ENCODE results near the gene SHOC2. TPM values are rescaled to one million over a fixed set of nuclear protein-coding genes. Genes with fewer than 3 reads are reported as not detected.
A peak's percentile ranks its signal among the peaks of the same experiment; 100 is the strongest.

Gene SHOC2
- total and polyA plus RNA-seq, 2 of the 13 experiments (the other 11 are each of a cell fraction or from before 2014, with no cell fraction given) = 8.6 to 25.5 TPM

GRCh38 chr10:110923856-110924493 lies 4.6 kb downstream of the SHOC2 start (continued):
- TF ChIP-seq, protein P1, sequence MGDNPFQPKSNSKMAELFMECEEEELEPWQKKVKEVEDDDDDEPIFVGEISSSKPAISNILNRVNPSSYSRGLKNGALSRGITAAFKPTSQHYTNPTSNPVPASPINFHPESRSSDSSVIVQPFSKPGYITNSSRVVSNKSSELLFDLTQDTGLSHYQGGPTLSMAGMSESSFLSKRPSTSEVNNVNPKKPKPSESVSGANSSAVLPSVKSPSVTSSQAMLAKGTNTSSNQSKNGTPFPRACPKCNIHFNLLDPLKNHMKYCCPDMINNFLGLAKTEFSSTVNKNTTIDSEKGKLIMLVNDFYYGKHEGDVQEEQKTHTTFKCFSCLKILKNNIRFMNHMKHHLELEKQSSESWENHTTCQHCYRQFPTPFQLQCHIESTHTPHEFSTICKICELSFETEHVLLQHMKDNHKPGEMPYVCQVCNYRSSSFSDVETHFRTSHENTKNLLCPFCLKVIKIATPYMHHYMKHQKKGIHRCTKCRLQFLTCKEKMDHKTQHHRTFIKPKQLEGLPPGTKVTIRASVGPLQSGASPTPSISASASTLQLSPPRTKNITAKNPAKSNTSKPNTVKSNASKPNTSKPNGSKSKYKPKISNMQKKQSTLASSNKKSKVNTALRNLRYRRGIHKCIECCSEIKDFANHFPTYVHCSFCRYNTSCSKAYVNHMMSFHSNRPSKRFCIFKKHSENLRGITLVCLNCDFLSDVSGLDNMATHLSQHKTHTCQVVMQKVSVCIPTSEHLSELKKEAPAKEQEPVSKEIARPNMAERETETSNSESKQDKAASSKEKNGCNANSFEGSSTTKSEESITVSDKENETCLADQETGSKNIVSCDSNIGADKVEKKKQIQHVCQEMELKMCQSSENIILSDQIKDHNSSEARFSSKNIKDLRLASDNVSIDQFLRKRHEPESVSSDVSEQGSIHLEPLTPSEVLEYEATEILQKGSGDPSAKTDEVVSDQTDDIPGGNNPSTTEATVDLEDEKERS (CRISPR knock-in tag; IDR thresholded peaks at IDR 0.05) = no peak
- TF ChIP-seq NFIB (CRISPR knock-in tag; IDR thresholded peaks at IDR 0.05; ENCODE audit: borderline replicate concordance) = no peak
- TF ChIP-seq SNAPC2 (CRISPR knock-in tag; IDR thresholded peaks at IDR 0.05) = no peak
- TF ChIP-seq SOX6 (IDR thresholded peaks at IDR 0.05) = no peak
- peak; percentile 27; the same call in 1 of the 2 replicates for TF ChIP-seq SOX6 (CRISPR knock-in tag; IDR thresholded peaks at IDR 0.05)
- no peak for TF ChIP-seq ZNF24 (IDR thresholded peaks at IDR 0.05)
- no peak for TF ChIP-seq ZNF747 (CRISPR knock-in tag; IDR thresholded peaks at IDR 0.05; ENCODE audit: borderline replicate concordance)
- no peak for TF ChIP-seq JUND (CRISPR knock-in tag; IDR thresholded peaks at IDR 0.05)
- peak; percentile 40; the same call in 1 of the 2 replicates for TF ChIP-seq HMG20A (CRISPR knock-in tag; IDR thresholded peaks at IDR 0.05; ENCODE audit: borderline replicate concordance)
- no peak for TF ChIP-seq ZBTB38 (CRISPR knock-in tag; IDR thresholded peaks at IDR 0.05)
- no peak for TF ChIP-seq NR3C1 (CRISPR knock-in tag; IDR thresholded peaks at IDR 0.05)
- TF ChIP-seq ZNF407 (CRISPR knock-in tag; IDR thresholded peaks at IDR 0.05; ENCODE audit: not compliant biosample characterization) = no peak
- no peak for TF ChIP-seq STAG1 (CRISPR knock-in tag; IDR thresholded peaks at IDR 0.05)
- TF ChIP-seq RBM22 (optimal IDR thresholded peaks at IDR 0.05; ENCODE audit: low read length) = no peak
